ENCODE results near the gene FHAD1.

FHAD1 gene

DNA sequence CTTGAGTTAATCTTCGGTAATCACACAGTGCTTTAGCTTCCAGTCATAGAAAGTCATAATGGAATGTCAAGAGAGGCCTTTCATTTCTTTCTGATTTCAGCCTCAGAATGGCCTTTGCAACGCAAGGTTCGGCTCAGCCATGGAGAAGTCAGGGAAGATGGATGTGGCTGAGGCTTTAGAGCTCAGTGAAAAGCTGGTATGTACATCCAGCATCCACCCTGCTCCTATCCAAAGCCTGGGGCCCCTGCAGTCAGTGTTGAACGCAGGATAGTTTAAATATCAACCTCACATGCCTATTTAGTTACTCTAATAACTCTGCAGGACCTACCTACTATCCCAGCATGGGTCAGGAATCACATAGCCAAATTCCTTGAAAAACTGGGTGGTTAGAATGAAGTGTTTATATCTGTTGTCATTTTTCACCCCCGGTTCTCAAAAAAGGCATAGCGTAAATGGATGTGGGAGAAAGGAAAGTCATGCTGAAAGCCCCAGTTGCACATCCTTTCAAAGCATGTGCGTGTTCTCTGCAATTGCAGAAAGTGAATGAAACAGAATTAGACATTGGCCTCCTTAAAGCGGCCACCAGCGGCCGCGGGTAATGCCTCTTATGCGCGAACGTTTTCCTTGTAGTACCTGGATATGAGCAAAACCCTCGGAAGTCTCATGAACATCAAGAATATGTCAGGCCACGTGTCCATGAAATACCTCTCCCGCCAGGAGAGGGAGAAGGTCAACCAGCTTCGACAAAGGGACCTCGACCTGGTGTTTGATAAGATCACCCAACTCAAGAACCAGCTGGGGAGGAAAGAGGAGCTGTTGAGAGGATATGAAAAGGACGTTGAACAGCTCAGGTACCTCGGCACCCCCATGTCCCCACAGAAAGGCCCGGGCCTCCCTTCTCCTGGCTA is 133.8 kb downstream of the FHAD1 start:
- H3K4me3 ChIP-seq (ENCODE audit: low read depth, low read length), result no peak overlapping the region
- TF ChIP-seq, protein P1, sequence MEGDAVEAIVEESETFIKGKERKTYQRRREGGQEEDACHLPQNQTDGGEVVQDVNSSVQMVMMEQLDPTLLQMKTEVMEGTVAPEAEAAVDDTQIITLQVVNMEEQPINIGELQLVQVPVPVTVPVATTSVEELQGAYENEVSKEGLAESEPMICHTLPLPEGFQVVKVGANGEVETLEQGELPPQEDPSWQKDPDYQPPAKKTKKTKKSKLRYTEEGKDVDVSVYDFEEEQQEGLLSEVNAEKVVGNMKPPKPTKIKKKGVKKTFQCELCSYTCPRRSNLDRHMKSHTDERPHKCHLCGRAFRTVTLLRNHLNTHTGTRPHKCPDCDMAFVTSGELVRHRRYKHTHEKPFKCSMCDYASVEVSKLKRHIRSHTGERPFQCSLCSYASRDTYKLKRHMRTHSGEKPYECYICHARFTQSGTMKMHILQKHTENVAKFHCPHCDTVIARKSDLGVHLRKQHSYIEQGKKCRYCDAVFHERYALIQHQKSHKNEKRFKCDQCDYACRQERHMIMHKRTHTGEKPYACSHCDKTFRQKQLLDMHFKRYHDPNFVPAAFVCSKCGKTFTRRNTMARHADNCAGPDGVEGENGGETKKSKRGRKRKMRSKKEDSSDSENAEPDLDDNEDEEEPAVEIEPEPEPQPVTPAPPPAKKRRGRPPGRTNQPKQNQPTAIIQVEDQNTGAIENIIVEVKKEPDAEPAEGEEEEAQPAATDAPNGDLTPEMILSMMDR (IDR thresholded peaks at IDR 0.05; ENCODE audit: borderline replicate concordance, insufficient read depth, low read depth, low read length), result no peak

DNA sequence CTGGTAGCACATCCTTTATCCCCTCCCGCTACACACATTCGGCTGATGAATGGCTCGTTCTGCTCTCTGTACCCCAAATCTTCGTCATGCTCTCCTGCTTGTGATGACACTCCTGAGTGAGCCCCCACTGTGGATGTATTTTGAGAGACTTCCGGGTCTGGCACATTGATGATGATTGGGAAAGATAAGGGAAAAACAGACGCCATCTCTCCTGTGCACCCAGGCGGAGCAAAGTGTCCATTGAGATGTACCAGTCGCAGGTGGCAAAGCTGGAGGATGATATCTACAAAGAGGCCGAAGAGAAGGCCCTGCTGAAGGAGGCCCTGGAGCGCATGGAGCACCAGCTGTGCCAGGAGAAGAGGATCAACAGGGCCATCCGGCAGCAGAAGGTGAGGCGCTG is 134.8 kb downstream of the FHAD1 start:
- TF ChIP-seq, protein P1 (IDR thresholded peaks at IDR 0.05; ENCODE audit: borderline replicate concordance, insufficient read depth, low read depth, low read length), result no peak
- H3K4me3 ChIP-seq (ENCODE audit: low read depth, low read length), result no peak overlapping the region

DNA sequence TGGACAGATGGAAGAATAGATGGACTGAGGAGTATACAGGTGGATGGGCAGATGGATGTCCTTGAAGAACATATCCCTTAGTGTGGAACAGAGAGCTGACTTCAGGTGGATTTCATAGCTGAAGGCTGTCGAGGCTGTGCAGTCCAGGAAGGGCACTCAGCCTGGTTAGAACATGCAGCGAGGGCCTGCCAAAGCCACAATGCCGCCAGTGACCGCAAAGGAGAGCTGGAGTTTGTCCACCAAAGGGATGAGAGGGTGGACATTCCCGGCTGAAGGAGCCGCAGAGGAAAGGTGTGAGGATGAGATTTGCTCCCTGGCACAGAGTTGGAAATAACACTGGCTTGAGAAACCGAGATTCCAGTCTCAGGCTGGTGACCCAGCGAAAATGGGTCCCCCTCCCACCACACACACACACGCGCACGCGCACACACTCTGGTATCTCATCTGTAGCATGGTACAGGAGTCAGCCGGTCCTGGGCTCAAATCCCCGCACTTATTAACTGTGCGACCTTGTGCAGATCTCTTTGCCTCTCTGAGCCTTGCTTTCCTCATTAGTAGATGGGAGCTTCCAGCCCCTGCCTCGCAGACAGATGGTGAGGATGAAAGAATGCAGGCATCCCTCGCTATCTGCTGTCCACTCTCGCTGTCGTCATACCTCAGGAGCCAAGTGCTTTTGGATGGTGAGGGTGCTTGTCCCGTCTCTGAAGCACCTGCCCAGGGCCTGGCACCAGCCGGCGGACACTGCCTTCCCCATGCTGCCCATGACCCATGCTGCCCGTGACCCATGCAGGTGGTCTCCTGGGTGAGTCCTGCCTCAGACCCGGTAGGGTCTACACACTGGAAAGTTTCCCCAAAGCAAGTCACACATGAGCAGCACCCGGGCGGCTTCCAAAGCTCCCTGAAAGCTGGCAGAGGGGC is 135.8 kb downstream of the FHAD1 start:
- H3K4me3 ChIP-seq (ENCODE audit: low read depth, low read length), result no peak overlapping the region
- TF ChIP-seq, protein P1 (IDR thresholded peaks at IDR 0.05; ENCODE audit: borderline replicate concordance, insufficient read depth, low read depth, low read length), result no peak

DNA sequence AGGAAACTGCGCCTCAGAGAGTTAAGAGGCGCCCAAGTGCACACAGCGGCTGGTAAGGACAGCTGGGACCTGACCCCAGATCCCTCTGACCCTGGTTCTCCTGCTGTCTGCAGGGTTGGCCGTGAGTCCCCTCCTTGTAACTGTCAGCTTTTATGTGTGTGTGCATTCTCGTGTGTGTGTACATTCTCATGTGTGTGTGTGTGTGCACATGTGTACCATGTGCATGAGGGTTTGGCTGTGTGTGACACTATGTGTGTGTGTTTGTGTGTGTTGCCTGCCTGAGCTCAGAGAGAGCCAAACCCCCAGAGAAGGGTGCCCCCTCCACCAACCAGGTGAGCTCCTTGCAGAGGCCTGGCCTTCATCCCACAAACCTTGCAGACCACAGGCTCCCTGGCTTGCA is 136.8 kb downstream of the FHAD1 start:
- no peak overlapping the region for H3K4me3 ChIP-seq (ENCODE audit: low read depth, low read length)
- TF ChIP-seq, protein P1 (IDR thresholded peaks at IDR 0.05; ENCODE audit: borderline replicate concordance, insufficient read depth, low read depth, low read length), result no peak

DNA sequence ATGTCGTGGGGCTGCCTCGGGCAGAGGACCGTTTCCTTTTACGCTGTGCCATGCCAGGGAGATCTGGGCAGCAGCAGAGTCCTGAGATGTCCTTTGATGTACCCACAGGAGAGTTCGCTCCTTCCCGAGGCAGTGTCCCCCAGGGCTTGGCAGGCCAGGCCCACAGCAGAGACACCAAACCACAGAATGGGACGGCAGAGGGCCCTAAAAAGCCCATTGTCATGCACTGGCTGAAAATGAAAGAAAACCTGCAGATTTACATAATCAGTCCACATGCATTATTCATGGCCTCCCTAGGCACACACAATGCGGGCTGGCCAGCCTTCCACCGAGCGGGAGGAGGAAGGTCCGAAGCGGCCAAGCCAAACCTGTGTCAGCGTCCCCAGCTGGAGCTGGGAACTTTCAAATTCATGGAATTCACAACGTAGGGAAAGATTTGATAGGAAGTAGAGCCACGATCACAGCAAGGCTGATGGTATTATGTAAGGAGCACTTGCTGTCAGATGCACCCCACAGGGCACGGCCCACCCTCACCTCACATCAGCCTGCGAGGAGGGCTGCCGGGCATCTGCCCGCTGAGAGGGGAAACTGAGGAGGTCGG is 137.4 kb downstream of the FHAD1 start:
- H3K4me3 ChIP-seq (ENCODE audit: low read depth, low read length), result no peak overlapping the region
- TF ChIP-seq, protein P1 (IDR thresholded peaks at IDR 0.05; ENCODE audit: borderline replicate concordance, insufficient read depth, low read depth, low read length), result no peak

DNA sequence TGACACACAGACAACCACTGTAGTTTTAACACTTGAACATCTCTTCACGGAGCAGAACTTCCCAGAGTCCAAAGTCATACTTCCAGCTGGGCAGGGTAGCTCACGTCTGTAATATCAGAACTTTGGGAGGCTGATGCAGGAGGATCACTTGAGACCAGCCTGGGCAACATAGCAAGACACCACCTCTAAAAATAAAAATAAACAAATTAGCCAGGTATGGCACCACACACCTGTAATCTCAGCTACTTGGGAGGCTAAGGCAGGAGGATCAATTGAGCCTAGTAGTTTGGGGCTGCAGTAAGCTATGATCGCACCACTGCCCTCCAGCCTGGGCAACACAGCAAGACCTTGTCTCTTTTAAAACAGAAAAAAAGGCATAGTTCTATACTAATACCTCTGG is 138.4 kb downstream of the FHAD1 start:
- H3K4me3 ChIP-seq (ENCODE audit: low read depth, low read length), result no peak overlapping the region
- TF ChIP-seq, protein P1 (IDR thresholded peaks at IDR 0.05; ENCODE audit: borderline replicate concordance, insufficient read depth, low read depth, low read length), result no peak

Measured in GM12875 (cell line).